Measurements from ENCODE around the gene TMCC1.
A peak's percentile ranks its signal among the peaks of the same experiment; 100 is the strongest.

TMCC1 gene

GRCh38 chr3:129656659-129657247, 236.8 kb downstream of the TMCC1 start:
- H3K9me3 ChIP-seq (ENCODE audit: insufficient read depth, low read depth, low read length), result no peaks in the 10 kb centered on the region
- peak overlapping the region; percentile 48 for H3K4me2 ChIP-seq (ENCODE audit: low read depth, low read length, poor library complexity, severe bottlenecking)
- no peak overlapping the region for H3K4me3 ChIP-seq (ENCODE audit: low read length, poor library complexity, severe bottlenecking)
- peaks cover 10% of the 10 kb centered on the region; the same call in 1 of the 2 replicates for H3K36me3 ChIP-seq (ENCODE audit: insufficient read depth, low read length)
- H4K20me1 ChIP-seq (ENCODE audit: insufficient read depth, low read length, poor library complexity, severe bottlenecking), result no peaks in the 10 kb centered on the region
- no peaks in the 10 kb centered on the region for H3K79me2 ChIP-seq (ENCODE audit: insufficient read depth, low read length)
- no peaks in the 10 kb centered on the region for H3K27me3 ChIP-seq (ENCODE audit: insufficient read depth, low read length, poor library complexity, severe bottlenecking)
- peak overlapping the region; percentile 8 for H3K9ac ChIP-seq (ENCODE audit: low read depth, low read length, poor library complexity, severe bottlenecking)
- TF ChIP-seq CTCF (conservative IDR thresholded peaks at IDR 0.05; ENCODE audit: low read length), result no peak
- no peak for TF ChIP-seq EZH2phosphoT487 (IDR thresholded peaks at IDR 0.05; ENCODE audit: borderline replicate concordance)
- peaks cover 25% of the 10 kb centered on the region for H3K4me1 ChIP-seq (ENCODE audit: insufficient read depth, low read length, poor library complexity, severe bottlenecking)
- no peak overlapping the region for H2AFZ ChIP-seq (ENCODE audit: low read length)
- H3F3A ChIP-seq (ENCODE audit: low read depth), result no peaks in the 10 kb centered on the region
- no peaks in the 10 kb centered on the region for H3K9me2 ChIP-seq (replicated peaks; ENCODE audit: low read depth, low read length)

DNA sequence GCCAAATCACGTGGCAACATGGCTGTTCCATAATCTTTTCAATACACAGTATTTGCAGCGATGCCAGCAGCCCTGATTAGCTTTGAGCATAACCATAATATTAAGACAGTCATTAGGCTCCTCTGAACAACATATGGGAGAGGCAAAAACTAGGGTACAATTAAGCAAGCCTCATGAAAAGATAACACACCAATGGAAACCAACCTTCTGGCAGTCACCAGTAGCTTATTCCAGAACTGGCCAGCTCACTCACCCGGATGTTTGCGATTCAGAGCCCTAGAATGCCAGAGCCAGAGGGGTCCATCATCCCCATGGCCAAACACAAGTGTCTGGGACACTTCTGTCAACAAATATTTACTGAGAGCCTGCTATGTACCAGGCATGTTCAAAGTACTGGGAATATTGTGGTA, 238.2 kb downstream of the TMCC1 start:
- H3F3A ChIP-seq (ENCODE audit: low read depth), result no peaks in the 10 kb centered on the region
- no peaks in the 10 kb centered on the region for H3K27me3 ChIP-seq (ENCODE audit: insufficient read depth, low read length, poor library complexity, severe bottlenecking)
- H4K20me1 ChIP-seq (ENCODE audit: insufficient read depth, low read length, poor library complexity, severe bottlenecking), result no peaks in the 10 kb centered on the region
- no peak overlapping the region for H2AFZ ChIP-seq (ENCODE audit: low read length)
- TF ChIP-seq EZH2phosphoT487 (IDR thresholded peaks at IDR 0.05; ENCODE audit: borderline replicate concordance) (no peak), CTCF (conservative IDR thresholded peaks at IDR 0.05; ENCODE audit: low read length) (no peak)
- H3K4me2 ChIP-seq (ENCODE audit: low read depth, low read length, poor library complexity, severe bottlenecking), result no peak overlapping the region
- H3K4me3 ChIP-seq (ENCODE audit: low read length, poor library complexity, severe bottlenecking), result no peak overlapping the region
- peaks cover 25% of the 10 kb centered on the region for H3K4me1 ChIP-seq (ENCODE audit: insufficient read depth, low read length, poor library complexity, severe bottlenecking)
- peaks cover 22% of the 10 kb centered on the region; the same call in 1 of the 2 replicates for H3K36me3 ChIP-seq (ENCODE audit: insufficient read depth, low read length)
- no peaks in the 10 kb centered on the region for H3K79me2 ChIP-seq (ENCODE audit: insufficient read depth, low read length)
- H3K9me2 ChIP-seq (replicated peaks; ENCODE audit: low read depth, low read length), result no peaks in the 10 kb centered on the region
- no peaks in the 10 kb centered on the region for H3K9me3 ChIP-seq (ENCODE audit: insufficient read depth, low read depth, low read length)
- no peak overlapping the region for H3K9ac ChIP-seq (ENCODE audit: low read depth, low read length, poor library complexity, severe bottlenecking)

- no peaks in the 10 kb centered on the region for H3K27me3 ChIP-seq (ENCODE audit: insufficient read depth, low read length, poor library complexity, severe bottlenecking)
- no peaks in the 10 kb centered on the region for H3K9me3 ChIP-seq (ENCODE audit: insufficient read depth, low read depth, low read length)
- no peaks in the 10 kb centered on the region for H3F3A ChIP-seq (ENCODE audit: low read depth)
- no peak overlapping the region for H2AFZ ChIP-seq (ENCODE audit: low read length)
- no peak overlapping the region for H3K9ac ChIP-seq (ENCODE audit: low read depth, low read length, poor library complexity, severe bottlenecking)
- TF ChIP-seq EZH2phosphoT487 (IDR thresholded peaks at IDR 0.05; ENCODE audit: borderline replicate concordance) (no peak), CTCF (conservative IDR thresholded peaks at IDR 0.05; ENCODE audit: low read length) (no peak)
- H4K20me1 ChIP-seq (ENCODE audit: insufficient read depth, low read length, poor library complexity, severe bottlenecking), result no peaks in the 10 kb centered on the region
- no peak overlapping the region for H3K4me2 ChIP-seq (ENCODE audit: low read depth, low read length, poor library complexity, severe bottlenecking)
- peaks cover 25% of the 10 kb centered on the region for H3K4me1 ChIP-seq (ENCODE audit: insufficient read depth, low read length, poor library complexity, severe bottlenecking)
- H3K4me3 ChIP-seq (ENCODE audit: low read length, poor library complexity, severe bottlenecking), result no peak overlapping the region
- H3K79me2 ChIP-seq (ENCODE audit: insufficient read depth, low read length), result no peaks in the 10 kb centered on the region
- H3K36me3 ChIP-seq (ENCODE audit: insufficient read depth, low read length), result peaks cover 22% of the 10 kb centered on the region; the same call in 1 of the 2 replicates
- H3K9me2 ChIP-seq (replicated peaks; ENCODE audit: low read depth, low read length), result no peaks in the 10 kb centered on the region
These were observed 239.4 kb downstream of the TMCC1 start for GRCh38 chr3:129654131-129654530.
